Fibroblast of villous mesenchyme (primary cell): ENCODE data around the gene RERE. TPM values are rescaled to one million over a fixed set of nuclear protein-coding genes. Genes with fewer than 3 reads are reported as not detected.

ENCODE experiments used
- DNase-seq: peaks from one replicate; pipeline ENCODE4 v3.0.0-alpha.2; 2010; ENCODE audit warnings: low read depth
- H3K4me3 ChIP-seq: 2 replicates; pipeline ENCODE4 v1.5.1; 2011; ENCODE audit warnings: low read depth, mild to moderate bottlenecking, low read length
- CTCF ChIP-seq: IDR thresholded peaks from 2 replicates; pipeline ENCODE4 v1.5.1; 2012; ENCODE audit warnings: low read depth, mild to moderate bottlenecking, low read length; ENCODE audit not compliant: insufficient read depth
- total RNA-seq: library from RNA; depleted of rRNA; stranded (reverse); fragments of >200 nt; gene quantifications from 2 replicates; pipeline ENCODE4 v1.2.3, GENCODE V29; 2012

RERE gene
- total RNA-seq, 1 donor = 51.4 TPM

- no peak overlapping the region for H3K4me3 ChIP-seq
- TF ChIP-seq CTCF = no peak
- no peak for DNase-seq
These were observed 465.0 kb downstream of the RERE start for GRCh38 chr1:8352471-8352845.

GRCh38 chr1:8351693-8352470 lies 465.6 kb downstream of the RERE start:
- TF ChIP-seq CTCF = peak; percentile 66
- no peak for DNase-seq
- H3K4me3 ChIP-seq = no peak overlapping the region

- no peak overlapping the region for H3K4me3 ChIP-seq
- TF ChIP-seq CTCF = no peak
- no peak for DNase-seq
These were observed 466.3 kb downstream of the RERE start for GRCh38 chr1:8350914-8351684.

GRCh38 chr1:8349961-8350360 lies 467.5 kb downstream of the RERE start:
- no peak for DNase-seq
- H3K4me3 ChIP-seq = no peak overlapping the region
- TF ChIP-seq CTCF = no peak

DNA sequence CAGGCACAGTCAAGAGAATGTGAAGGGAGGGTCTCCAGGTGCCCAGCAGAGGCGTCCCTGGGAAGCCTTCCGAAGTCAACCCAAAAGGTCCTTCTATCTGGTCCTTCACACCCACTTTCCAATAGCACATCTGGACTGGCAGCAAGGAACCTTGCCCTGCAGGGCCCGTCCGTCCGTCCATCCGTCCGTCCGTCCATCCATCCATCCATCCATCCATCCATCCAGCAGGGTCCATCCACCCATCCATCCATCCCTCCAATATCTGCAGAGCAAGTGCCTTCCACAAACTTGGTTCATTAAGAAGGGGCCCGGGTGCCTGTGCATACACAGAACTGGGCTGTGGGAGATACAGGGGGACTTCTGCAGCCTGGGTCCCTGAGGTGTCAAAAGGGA lies 468.0 kb downstream of the RERE start:
- TF ChIP-seq CTCF = no peak
- no peak for DNase-seq
- no peak overlapping the region for H3K4me3 ChIP-seq

DNA sequence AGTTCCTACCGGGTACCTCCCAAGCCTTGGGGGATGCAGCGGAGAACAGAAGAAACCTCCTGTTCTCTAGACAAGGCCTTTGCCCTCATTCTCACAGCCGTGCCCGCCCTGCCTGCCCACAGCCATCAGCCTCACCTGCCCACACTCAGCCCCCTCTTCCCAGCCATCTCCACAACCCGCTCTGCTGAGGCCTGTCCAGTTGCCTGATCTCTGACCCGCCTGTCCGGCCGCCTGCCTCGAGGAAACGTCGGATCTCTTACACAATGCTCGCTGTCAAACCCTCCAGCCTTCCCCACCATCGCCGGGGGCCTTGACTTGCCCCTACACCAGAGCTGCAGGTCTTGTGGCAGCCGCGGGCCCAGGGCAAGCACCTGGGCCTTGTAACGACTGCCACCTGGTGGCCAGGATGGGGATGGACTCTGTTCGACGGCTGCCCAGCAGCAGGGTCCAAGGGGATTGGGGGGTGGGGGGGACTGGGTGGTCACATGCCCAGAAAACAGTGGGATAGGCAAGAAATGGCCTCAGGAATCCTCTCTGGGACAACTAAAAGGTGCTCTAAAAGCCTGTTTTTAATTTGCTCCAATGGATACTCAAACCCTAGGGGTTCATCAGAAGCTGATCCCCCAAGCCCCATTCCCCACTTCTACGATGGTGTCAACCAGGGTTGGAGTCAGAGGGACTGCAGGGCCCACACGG lies 468.5 kb downstream of the RERE start:
- peak; percentile 78 for TF ChIP-seq CTCF
- H3K4me3 ChIP-seq = no peak overlapping the region
- DNase-seq = peak; percentile 65
